HG02759 (cell line): ENCODE data around the gene CCDC80.
"Not testable (repeated sequence)": the region's sequence is repeated elsewhere in the genome, so short reads cannot be mapped to it uniquely, and the experiment has no call there.

Experiments
- ATAC-seq: cut with Tn5 transposase; IDR thresholded peaks from one replicate; pipeline ENCODE4 v1.9.1; 2021; ENCODE audit warnings: mild to moderate bottlenecking, moderate library complexity; ENCODE audit not compliant: unreplicated experiment

The CCDC80 gene

DNA sequence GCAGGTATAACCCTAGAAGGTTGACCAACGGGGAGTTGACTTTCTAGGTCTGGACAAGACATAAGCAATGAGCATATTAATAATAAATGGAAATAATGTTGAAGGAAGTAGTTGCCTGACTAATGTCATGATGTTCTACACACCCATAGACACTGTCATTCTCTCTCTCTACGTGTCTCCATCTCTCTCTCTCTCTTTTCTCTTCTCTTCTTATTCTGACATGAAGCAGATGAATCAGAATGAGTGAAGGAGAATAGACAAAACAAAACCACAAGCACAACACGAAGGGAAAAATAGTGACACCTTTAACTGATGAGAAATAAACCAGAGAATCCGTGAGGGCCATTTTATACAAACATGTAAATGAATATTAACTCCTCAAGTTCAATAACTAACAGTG is 26.7 kb upstream of the CCDC80 start:
- ATAC-seq, result no peak

DNA sequence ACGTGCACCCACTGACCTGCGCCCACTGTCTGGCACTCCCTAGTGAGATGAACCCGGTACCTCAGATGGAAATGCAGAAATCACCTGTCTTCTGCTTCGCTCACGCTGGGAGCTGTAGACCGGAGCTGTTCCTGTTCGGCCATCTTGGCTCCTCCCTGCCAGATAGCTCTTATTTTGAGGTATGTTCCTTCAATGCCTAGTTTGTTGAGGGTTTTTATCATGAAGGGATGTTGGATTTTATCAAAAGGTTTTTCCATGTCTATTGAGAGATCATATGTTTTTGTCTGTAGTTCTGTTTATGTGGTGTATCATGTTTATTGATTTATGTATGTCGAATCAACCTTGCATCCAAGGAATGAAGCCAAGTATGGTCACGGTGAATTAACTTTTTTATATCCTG is 24.1 kb upstream of the CCDC80 start:
- ATAC-seq, result not testable (repeated sequence)

- ATAC-seq, result no peak
Measured at GRCh38 chr3:112656043-112656442, 15.1 kb upstream of the CCDC80 start.

GRCh38 chr3:112654979-112655378 is 14.0 kb upstream of the CCDC80 start:
- ATAC-seq, result no peak

DNA sequence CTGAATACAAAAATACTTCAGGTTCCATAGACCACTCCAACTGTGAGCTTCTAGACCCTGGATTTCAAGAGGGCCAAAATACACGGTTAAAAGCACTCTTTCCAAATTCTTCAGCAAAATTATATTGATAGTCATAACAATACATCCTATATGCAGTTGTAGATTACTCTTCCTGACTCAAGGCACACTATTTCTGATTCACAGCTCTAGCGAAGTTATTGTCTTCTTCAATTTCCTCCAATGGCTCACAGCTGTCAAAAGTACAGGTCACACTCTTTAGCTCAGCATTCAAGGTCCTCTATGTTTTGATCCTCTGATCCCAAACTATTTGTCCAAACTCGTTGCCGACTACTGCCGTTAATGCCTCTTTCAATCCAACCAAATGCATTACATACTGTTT is 13.5 kb upstream of the CCDC80 start:
- ATAC-seq, result no peak

- no peak for ATAC-seq
Measured at GRCh38 chr3:112653881-112654300, 12.9 kb upstream of the CCDC80 start.

- no peak for ATAC-seq
Measured at GRCh38 chr3:112653209-112653871, 12.4 kb upstream of the CCDC80 start.

- ATAC-seq, result no peak
Measured at GRCh38 chr3:112651516-112651915, 10.6 kb upstream of the CCDC80 start.

GRCh38 chr3:112651071-112651470 is 10.1 kb upstream of the CCDC80 start:
- no peak for ATAC-seq

DNA sequence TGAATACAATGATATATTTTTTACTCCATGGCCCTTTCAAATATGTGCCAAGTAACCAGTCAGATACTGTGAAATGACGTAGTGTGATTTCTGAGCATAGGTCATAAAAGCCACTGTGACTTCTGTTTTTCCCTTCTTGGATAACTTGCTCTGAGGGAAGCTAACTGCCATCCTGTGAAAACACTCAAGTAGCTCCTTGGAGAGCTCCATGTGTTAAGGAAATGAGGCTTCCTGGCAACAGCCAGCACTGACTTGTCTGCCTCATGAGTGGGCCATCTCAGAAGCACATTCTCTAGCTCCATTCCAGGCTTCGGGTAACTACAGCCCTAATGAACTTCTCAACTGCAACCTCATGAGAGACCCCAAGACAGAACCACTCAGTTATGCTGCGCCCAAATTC is 9.5 kb upstream of the CCDC80 start:
- ATAC-seq, result no peak

DNA sequence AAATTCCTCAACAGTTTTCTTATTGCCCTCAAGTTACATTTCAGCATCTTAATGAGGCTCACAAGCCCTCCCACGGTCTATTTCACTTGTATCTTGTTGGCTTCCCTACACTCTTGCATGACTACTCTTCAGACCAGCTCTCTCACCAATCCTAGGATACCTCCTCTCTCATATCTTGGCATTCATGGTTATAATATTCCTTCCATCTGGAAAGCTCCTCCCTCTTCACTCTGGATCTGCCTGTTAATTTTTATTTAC is 8.5 kb upstream of the CCDC80 start:
- no peak for ATAC-seq

DNA sequence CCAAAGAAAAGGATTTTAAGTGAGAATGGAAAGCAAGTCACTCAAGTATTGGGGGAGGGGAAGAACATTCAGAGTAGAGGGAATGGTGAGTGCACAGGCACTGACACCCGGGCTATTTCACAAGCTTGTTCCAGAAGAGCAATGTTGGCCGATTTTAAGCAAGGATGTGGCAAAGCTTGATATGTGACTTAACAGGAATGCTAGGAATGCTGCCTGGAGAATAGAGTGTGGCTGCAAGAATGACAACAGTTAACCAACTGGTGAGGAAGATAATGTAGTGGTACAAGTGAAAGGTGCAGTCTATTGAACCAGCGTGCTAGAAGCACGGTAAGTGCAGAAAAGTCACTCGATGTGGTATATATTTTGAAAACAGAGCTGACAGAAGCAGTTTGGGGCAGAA is 6.2 kb upstream of the CCDC80 start:
- ATAC-seq, result no peak

GRCh38 chr3:112646623-112647022 is 5.7 kb upstream of the CCDC80 start:
- no peak for ATAC-seq

DNA sequence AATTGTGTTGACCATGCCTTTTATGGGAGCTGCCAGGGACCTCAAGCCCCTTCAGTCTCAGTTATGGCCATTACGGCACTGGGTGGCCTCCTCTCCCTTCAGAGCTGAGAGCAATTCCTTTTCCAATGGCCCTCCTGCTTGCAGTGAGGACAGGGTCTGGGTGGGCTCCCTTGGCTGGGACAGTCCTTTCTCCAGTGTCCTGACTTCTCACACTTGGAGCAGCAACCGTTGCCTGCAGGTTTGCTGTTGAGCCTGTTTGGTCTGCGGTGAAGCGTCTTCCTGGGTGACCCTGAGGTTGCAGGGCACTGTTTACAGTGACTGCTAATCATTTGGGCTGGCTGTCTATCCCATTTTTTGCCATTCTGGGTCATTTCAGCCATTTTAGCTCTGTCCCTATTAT is 3.5 kb upstream of the CCDC80 start:
- no peak for ATAC-seq

DNA sequence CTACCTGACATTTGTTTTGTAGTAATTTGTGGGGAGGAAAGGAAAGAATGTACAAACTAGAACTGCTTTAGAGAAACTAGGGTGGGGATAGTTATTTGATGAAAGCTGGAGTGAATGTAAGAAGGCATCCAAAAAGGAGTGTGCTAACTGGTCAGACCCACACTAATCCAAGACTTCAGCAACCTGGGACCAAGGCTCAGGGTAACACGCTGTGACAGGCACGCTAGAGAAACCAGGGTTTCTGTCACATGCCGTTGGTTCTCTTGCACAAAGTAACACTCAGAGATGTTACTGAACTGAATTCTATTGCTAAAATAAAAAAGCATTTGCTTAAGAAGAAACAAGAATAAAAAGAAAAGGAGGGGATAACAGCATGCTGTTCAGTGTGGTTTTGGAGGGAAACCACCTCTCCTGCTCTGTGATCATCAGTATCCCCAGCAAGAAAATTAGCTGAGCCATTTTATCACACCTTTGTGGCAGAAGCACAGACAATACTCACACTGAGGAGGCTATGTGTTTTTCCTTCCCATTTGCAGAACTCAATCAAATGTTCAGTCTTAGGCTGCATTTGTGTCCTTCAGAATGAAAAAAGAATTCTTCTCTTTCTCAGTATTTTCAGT is 2.8 kb upstream of the CCDC80 start:
- ATAC-seq, result no peak

DNA sequence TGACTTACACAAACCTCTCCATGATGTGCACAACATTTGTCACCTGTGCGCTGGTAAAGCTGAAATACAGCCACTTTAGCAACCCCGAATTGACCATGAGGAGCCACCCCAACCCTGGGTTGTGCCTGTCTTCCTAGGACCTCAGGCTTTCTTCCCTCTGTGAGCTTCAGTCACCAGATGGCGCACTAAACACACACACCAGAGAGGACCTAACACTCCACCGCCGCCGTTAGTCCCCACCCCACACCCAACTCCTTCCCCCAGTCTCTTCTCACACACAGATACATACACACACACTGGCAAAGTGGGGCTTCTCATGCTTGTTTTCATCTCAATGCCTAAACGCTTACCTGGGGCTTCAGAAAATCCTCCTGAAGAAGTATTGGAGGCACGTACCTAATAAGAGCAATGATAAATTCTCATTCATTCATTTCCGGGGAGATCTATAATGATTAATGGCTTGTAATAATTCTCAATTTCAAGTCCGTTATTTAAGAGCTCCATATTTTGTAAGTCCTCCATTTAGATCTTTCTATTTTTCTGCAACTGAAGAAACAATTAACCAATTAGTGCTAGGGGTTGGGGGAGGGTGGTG is 2.1 kb upstream of the CCDC80 start:
- peak; percentile 90 for ATAC-seq

DNA sequence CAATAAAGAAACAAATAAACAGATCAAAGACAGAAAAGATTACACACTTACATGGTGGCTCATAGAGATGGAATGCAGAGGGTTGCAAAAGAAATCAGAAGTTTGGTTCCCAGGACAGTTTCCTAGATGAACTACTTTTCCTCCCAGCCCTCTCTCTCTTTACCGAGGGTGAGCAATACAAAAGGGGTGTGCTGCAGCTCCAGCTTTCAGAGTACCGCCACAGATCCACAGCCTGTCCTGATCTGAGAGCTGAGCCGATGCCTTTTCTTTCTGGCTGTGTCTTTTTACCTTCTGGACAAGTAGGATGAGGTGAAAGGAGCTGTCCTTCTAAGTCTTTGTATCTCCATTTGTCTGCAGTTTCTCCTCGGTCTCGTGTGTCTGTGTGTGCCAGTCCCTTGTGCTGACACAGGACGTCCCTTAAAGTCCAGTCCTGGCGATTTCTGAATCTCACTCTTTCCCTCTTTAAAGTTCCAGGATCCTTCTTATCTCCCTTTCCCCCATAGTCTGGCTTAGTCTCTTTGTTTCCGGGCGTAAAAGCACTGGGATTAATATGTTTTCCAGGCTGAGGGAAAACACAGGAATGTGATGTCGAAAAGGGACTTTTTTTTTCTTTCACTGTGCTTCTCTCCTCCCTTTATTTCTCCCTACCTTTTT is 540 bp downstream of the CCDC80 start:
- no peak for ATAC-seq

DNA sequence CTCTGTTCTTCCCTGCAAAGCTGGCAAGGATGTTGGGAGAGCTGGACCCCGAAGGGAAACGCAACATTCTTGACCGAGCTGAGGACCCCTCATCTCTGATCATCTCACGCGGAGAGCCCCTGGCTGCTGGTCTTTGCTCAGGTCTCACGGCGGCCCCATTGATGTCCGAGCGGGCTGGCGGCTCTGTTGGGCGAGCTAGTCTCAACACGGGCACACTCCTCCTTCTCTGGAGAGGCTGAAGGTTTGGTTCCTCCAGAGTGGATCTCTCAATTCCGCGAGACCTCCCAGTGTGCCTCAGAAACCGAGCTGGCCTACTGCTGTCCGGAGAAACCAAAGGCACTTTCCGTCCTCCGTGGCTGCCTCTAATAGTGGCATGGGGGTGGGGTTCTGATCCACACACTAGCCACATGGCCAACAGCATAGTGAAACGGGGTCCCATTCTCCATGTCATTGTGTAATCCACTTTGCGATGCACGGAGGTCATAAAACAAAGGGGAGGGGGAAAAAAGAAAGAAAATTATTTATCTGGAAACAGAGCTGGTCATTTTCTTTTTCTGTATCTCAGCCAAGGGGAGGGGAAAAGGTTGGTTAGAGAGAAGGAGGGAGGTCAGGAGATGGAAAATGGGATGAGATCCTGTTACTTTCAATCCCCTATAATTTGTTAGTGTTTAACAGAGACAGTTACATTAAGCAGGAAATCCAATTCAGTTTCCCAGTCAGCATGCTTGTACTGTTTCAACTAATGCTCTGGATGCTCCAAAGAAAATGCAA is 1.3 kb downstream of the CCDC80 start:
- ATAC-seq, result no peak

DNA sequence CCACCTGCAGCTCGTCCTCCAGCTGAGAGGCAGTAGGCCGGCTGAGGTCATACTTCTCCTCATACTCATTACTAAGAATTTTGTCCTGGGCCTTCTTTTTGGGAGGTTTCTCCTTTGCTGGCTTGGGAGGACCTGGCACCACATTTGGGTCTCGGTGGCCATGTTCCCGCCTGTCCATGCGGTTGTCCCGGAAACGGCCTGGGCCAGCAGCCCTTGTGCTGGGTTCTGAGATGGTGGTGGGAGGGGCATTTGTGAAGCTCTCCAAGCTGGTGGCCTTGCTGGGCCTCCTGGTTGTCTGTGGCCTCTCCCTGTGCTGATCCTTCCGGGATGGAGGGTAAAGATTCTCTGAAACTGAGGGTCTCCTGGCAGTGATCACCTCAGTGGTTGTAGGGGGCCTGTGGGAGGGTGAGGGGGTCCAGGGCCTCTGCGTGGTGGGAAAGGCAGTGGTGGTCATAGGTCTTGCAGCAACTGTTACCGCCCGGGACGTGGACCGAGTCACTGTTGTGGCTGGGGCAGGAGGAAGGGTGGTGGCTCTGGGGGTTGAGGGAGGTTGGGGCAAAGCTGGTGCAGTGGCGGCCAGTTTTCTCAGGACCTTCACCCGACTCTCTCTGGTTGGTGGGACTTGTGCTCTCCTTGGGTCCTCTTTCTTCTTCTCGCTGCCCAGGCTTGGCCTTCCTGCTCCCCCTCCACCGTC is 2.5 kb downstream of the CCDC80 start:
- ATAC-seq, result no peak

- ATAC-seq, result no peak
Measured at GRCh38 chr3:112637700-112638099, 3.2 kb downstream of the CCDC80 start.

DNA sequence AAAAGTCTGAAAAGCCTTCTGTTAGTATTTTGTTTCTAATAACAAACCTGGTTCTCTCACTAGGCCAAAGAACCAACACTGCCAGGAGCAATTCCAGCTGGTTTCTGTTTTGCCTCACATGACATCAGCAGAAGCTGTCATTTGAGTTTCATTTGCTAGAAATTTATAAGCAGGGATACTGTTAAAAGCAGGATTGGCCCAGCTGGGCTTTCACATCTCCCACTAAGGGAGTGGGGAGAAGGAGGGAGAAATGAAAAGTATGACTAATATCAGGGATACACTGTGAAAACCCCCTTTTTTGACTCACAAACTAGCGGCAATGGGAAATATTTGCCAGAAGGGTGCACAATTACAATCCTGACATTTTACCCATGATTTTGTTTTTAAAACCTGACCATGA is 5.3 kb downstream of the CCDC80 start:
- no peak for ATAC-seq
